ENCODE results near the gene COMMD2. TPM values are rescaled to one million over a fixed set of nuclear protein-coding genes. Genes with fewer than 3 reads are reported as not detected.

The COMMD2 gene
- total RNA-seq, 1 experiment from 2014 or later = 35.5 TPM

DNA sequence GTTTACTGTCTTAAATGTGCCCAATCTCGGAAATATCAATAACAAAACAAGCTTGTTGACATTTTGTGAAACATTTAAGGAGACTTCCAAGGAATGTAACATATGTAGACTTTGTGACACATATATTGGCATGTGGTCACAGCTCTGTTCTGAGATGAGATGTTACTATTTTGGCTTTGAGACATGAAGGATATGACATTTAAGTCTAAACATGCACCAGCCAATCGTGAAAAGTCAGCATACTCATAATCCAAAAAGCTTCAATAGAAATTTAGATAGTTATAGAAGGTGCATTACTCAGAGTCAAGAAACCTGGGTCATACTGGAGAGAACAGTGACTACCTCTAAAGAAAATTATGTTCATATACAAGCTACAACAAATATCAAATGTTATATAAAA lies 13.4 kb downstream of the COMMD2 start:
- Histone ChIP-seq H3K4me2 (ENCODE audit: low read length) (no peak overlapping the region), H3K4me1 (ENCODE audit: control insufficient read depth in 1 of 2, insufficient read depth in 2 of 2, low read length in 2 of 2) (peaks cover 14 to 15% of the 10 kb centered on the region in 2 experiments), H2AFZ (ENCODE audit: low read depth, low read length, poor library complexity, severe bottlenecking) (no peak overlapping the region), H3K27me3 (ENCODE audit: insufficient read depth, low read length) (no peaks in the 10 kb centered on the region), H3K27ac (ENCODE audit: low read depth, low read length) (no peak overlapping the region), H3K79me2 (ENCODE audit: insufficient read depth, low read length) (no peaks in the 10 kb centered on the region), H3K9ac (ENCODE audit: low read length) (no peak overlapping the region), H4K20me1 (ENCODE audit: insufficient read depth) (no peaks in the 10 kb centered on the region), H3K4me3 (replicated peaks in 1 of 2; ENCODE audit: low read depth in 1 of 2, low read length in 2 of 2) (no peak overlapping the region), H3K9me2 (ENCODE audit: insufficient read depth) (no peaks in the 10 kb centered on the region), H3K36me3 (ENCODE audit: control insufficient read depth in 1 of 2, insufficient read depth in 2 of 2, low read length in 2 of 2) (peaks cover 10 to 21% of the 10 kb centered on the region in 2 experiments; a peak in 2 of 4 replicates), H3K9me3 (ENCODE audit: control insufficient read depth in 1 of 2, insufficient read depth in 1 of 2, low read depth in 1 of 2, low read length in 2 of 2) (no peaks in the 10 kb centered on the region)
- ChIA-PET CTCF (no interaction called here), POLR2A (no interaction called here), RAD21 (ENCODE audit: low non-redundant PET in 1 of 2, low total read pairs in 2 of 2, uncharacterized antibody in 2 of 2, unreplicated experiment in 2 of 2) (no interaction called here)
- no peak for ATAC-seq
- no TSS peak for BruUV-seq (replicated peaks)
- TF ChIP-seq ZBTB33 (IDR thresholded peaks at IDR 0.05; ENCODE audit: extremely low read depth, insufficient replicate concordance, low read length) (no peak), ZFX (IDR thresholded peaks at IDR 0.05) (no peak), EZH2phosphoT487 (IDR thresholded peaks at IDR 0.05; ENCODE audit: borderline replicate concordance) (no peak), SP1 (IDR thresholded peaks at IDR 0.05; ENCODE audit: low read depth) (no peak), EGR1 (IDR thresholded peaks at IDR 0.05; ENCODE audit: low read depth) (no peak), CEBPB (IDR thresholded peaks at IDR 0.05; ENCODE audit: low read depth) (no peak)
- TF ChIP-seq, protein P1, sequence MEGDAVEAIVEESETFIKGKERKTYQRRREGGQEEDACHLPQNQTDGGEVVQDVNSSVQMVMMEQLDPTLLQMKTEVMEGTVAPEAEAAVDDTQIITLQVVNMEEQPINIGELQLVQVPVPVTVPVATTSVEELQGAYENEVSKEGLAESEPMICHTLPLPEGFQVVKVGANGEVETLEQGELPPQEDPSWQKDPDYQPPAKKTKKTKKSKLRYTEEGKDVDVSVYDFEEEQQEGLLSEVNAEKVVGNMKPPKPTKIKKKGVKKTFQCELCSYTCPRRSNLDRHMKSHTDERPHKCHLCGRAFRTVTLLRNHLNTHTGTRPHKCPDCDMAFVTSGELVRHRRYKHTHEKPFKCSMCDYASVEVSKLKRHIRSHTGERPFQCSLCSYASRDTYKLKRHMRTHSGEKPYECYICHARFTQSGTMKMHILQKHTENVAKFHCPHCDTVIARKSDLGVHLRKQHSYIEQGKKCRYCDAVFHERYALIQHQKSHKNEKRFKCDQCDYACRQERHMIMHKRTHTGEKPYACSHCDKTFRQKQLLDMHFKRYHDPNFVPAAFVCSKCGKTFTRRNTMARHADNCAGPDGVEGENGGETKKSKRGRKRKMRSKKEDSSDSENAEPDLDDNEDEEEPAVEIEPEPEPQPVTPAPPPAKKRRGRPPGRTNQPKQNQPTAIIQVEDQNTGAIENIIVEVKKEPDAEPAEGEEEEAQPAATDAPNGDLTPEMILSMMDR (IDR thresholded peaks at IDR 0.05 in 2 of 3, conservative IDR thresholded peaks at IDR 0.05 in 1 of 3; ENCODE audit: borderline replicate concordance in 1 of 3, insufficient read depth in 1 of 3, low read depth in 2 of 3, low read length in 2 of 3) = no peak
- DNase-seq (ENCODE audit: low read depth, low spot score) = no peak
- intact Hi-C loops (cut with micrococcal nuclease) = no loop called here

All from HCT116 (cell line).